ENCODE results near the gene PTPN14.

- TF ChIP-seq CTCF (IDR thresholded peaks at IDR 0.05; ENCODE audit: insufficient read depth, low read length) (no peak), REST (IDR thresholded peaks at IDR 0.05; ENCODE audit: insufficient replicate concordance, low read depth) (no peak), POLR2AphosphoS5 (IDR thresholded peaks at IDR 0.05; ENCODE audit: low read depth) (no peak)
These were observed 14.2 kb downstream of the PTPN14 start for GRCh38 chr1:214537219-214537618.
